ENCODE results near the gene CXXC1.

The CXXC1 gene

GRCh38 chr18:50240080-50240563, 47.4 kb downstream of the CXXC1 start:
- TF ChIP-seq, protein P1, sequence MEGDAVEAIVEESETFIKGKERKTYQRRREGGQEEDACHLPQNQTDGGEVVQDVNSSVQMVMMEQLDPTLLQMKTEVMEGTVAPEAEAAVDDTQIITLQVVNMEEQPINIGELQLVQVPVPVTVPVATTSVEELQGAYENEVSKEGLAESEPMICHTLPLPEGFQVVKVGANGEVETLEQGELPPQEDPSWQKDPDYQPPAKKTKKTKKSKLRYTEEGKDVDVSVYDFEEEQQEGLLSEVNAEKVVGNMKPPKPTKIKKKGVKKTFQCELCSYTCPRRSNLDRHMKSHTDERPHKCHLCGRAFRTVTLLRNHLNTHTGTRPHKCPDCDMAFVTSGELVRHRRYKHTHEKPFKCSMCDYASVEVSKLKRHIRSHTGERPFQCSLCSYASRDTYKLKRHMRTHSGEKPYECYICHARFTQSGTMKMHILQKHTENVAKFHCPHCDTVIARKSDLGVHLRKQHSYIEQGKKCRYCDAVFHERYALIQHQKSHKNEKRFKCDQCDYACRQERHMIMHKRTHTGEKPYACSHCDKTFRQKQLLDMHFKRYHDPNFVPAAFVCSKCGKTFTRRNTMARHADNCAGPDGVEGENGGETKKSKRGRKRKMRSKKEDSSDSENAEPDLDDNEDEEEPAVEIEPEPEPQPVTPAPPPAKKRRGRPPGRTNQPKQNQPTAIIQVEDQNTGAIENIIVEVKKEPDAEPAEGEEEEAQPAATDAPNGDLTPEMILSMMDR (conservative IDR thresholded peaks at IDR 0.05): no peak
- no peak for TF ChIP-seq ZFX (IDR thresholded peaks at IDR 0.05)
- H3K27ac ChIP-seq: no peak overlapping the region

- H3K27ac ChIP-seq: no peak overlapping the region
- no peak for TF ChIP-seq ZFX (IDR thresholded peaks at IDR 0.05)
- TF ChIP-seq, protein P1 (conservative IDR thresholded peaks at IDR 0.05): no peak
Observed at GRCh38 chr18:50232419-50232818, 55.1 kb downstream of the CXXC1 start.

Data from C4-2B (cell line).